Dendritic cell treated with granulocyte-macrophage colony-stimulating factor and Interleukin-4, amounts not matched to agents 40 ng/mL and 50 ng/mL, for 4 days (primary cell): ENCODE results near the gene PIGQ.

Experiments used
- H3K27ac Mint-ChIP-seq: one replicate; pipeline ENCODE4 v1.8.0; 2022; ENCODE audit warnings: mild to moderate bottlenecking, mixed read lengths
- H3K27me3 Mint-ChIP-seq: one replicate; pipeline ENCODE4 v1.8.0; 2022; ENCODE audit warnings: mild to moderate bottlenecking, mixed read lengths
- H3K36me3 Mint-ChIP-seq: one replicate; pipeline ENCODE4 v1.8.0; 2022; ENCODE audit warnings: low read depth, mixed read lengths
- H3K4me1 Mint-ChIP-seq: one replicate; pipeline ENCODE4 v1.8.0; 2022; ENCODE audit warnings: low read depth, mixed read lengths
- H3K4me3 Mint-ChIP-seq: one replicate; pipeline ENCODE4 v1.8.0; 2022; ENCODE audit warnings: mild to moderate bottlenecking, moderate library complexity, mixed read lengths
- H3K9me3 Mint-ChIP-seq: one replicate; pipeline ENCODE4 v1.8.0; 2022; ENCODE audit warnings: mixed read lengths
- intact Hi-C: fragments of 100-400 bp; cut with micrococcal nuclease; formaldehyde crosslinking; loops from one replicate; pipeline ENCODE4 v1.15.0; 2022

PIGQ gene

GRCh38 chr16:620700-621525 is 51.1 kb downstream of the PIGQ start:
- H3K4me3 Mint-ChIP-seq: no peak overlapping the region
- intact Hi-C loops: no loop called here

GRCh38 chr16:621526-622105 is 51.8 kb downstream of the PIGQ start:
- no peaks in the 10 kb centered on the region for H3K27me3 Mint-ChIP-seq
- H3K9me3 Mint-ChIP-seq: no peaks in the 10 kb centered on the region
- no peak overlapping the region for H3K27ac Mint-ChIP-seq
- intact Hi-C loops: no loop called here
- H3K36me3 Mint-ChIP-seq: peaks cover 56% of the 10 kb centered on the region
- H3K4me3 Mint-ChIP-seq: no peak overlapping the region
- peaks cover 5% of the 10 kb centered on the region for H3K4me1 Mint-ChIP-seq

More at GRCh38 chr16:620700-621525, 51.1 kb downstream of the PIGQ start:
- Mint-ChIP-seq H3K27ac (no peak overlapping the region), H3K9me3 (no peaks in the 10 kb centered on the region), H3K4me1 (peaks cover 5% of the 10 kb centered on the region), H3K36me3 (peaks cover 49% of the 10 kb centered on the region), H3K27me3 (no peaks in the 10 kb centered on the region)

- Mint-ChIP-seq H3K4me3 (no peak overlapping the region), H3K4me1 (peaks cover 5% of the 10 kb centered on the region), H3K27ac (no peak overlapping the region), H3K9me3 (no peaks in the 10 kb centered on the region), H3K27me3 (no peaks in the 10 kb centered on the region), H3K36me3 (peaks cover 66% of the 10 kb centered on the region)
- intact Hi-C loops: no loop called here
Measured at GRCh38 chr16:622920-623280, 53.1 kb downstream of the PIGQ start.

- peaks cover 66% of the 10 kb centered on the region for H3K36me3 Mint-ChIP-seq
- intact Hi-C loops: no loop called here
- H3K27me3 Mint-ChIP-seq: no peaks in the 10 kb centered on the region
- H3K27ac Mint-ChIP-seq: no peak overlapping the region
- peaks cover 5% of the 10 kb centered on the region for H3K4me1 Mint-ChIP-seq
- no peak overlapping the region for H3K4me3 Mint-ChIP-seq
- no peaks in the 10 kb centered on the region for H3K9me3 Mint-ChIP-seq
Measured at GRCh38 chr16:624526-625070, 54.8 kb downstream of the PIGQ start.

GRCh38 chr16:625117-625976 is 55.6 kb downstream of the PIGQ start:
- Mint-ChIP-seq H3K4me3 (no peak overlapping the region), H3K36me3 (peaks cover 61% of the 10 kb centered on the region), H3K4me1 (peaks cover 5% of the 10 kb centered on the region), H3K9me3 (no peaks in the 10 kb centered on the region), H3K27ac (no peak overlapping the region), H3K27me3 (no peaks in the 10 kb centered on the region)
- intact Hi-C loops: no loop called here

- H3K4me1 Mint-ChIP-seq: peaks cover 6% of the 10 kb centered on the region
- H3K4me3 Mint-ChIP-seq: no peak overlapping the region
- intact Hi-C loops: no loop called here
- H3K27ac Mint-ChIP-seq: no peak overlapping the region
- peaks cover 54% of the 10 kb centered on the region for H3K36me3 Mint-ChIP-seq
- H3K27me3 Mint-ChIP-seq: peaks cover under 1% of the 10 kb centered on the region
- H3K9me3 Mint-ChIP-seq: no peaks in the 10 kb centered on the region
Measured at GRCh38 chr16:625977-626765, 56.4 kb downstream of the PIGQ start.

GRCh38 chr16:626787-627453 is 57.2 kb downstream of the PIGQ start:
- no peaks in the 10 kb centered on the region for H3K9me3 Mint-ChIP-seq
- peaks cover 4% of the 10 kb centered on the region for H3K4me1 Mint-ChIP-seq
- no peak overlapping the region for H3K4me3 Mint-ChIP-seq
- peaks cover 48% of the 10 kb centered on the region for H3K36me3 Mint-ChIP-seq
- no peak overlapping the region for H3K27ac Mint-ChIP-seq
- intact Hi-C loops: no loop called here
- peaks cover 8% of the 10 kb centered on the region for H3K27me3 Mint-ChIP-seq

GRCh38 chr16:627454-628239 is 57.9 kb downstream of the PIGQ start:
- Mint-ChIP-seq H3K4me1 (peaks cover 4% of the 10 kb centered on the region), H3K27me3 (peaks cover 8% of the 10 kb centered on the region), H3K36me3 (peaks cover 49% of the 10 kb centered on the region), H3K27ac (no peak overlapping the region), H3K4me3 (no peak overlapping the region), H3K9me3 (no peaks in the 10 kb centered on the region)
- intact Hi-C loops: no loop called here

GRCh38 chr16:628321-629061 is 58.7 kb downstream of the PIGQ start:
- intact Hi-C loops: no loop called here
- H3K4me3 Mint-ChIP-seq: no peak overlapping the region
- peaks cover 57% of the 10 kb centered on the region for H3K36me3 Mint-ChIP-seq
- peaks cover 8% of the 10 kb centered on the region for H3K27me3 Mint-ChIP-seq
- peaks cover 4% of the 10 kb centered on the region for H3K4me1 Mint-ChIP-seq
- no peaks in the 10 kb centered on the region for H3K9me3 Mint-ChIP-seq
- H3K27ac Mint-ChIP-seq: no peak overlapping the region

- H3K27me3 Mint-ChIP-seq: peaks cover 8% of the 10 kb centered on the region
- H3K4me1 Mint-ChIP-seq: peaks cover 6% of the 10 kb centered on the region
- no peak overlapping the region for H3K4me3 Mint-ChIP-seq
- no peak overlapping the region for H3K27ac Mint-ChIP-seq
- peaks cover 66% of the 10 kb centered on the region for H3K36me3 Mint-ChIP-seq
- intact Hi-C loops: no loop called here
- H3K9me3 Mint-ChIP-seq: no peaks in the 10 kb centered on the region
Measured at GRCh38 chr16:629185-629832, 59.5 kb downstream of the PIGQ start.

- H3K9me3 Mint-ChIP-seq: no peaks in the 10 kb centered on the region
- peaks cover 8% of the 10 kb centered on the region for H3K27me3 Mint-ChIP-seq
- intact Hi-C loops: no loop called here
- peaks cover 71% of the 10 kb centered on the region for H3K36me3 Mint-ChIP-seq
- H3K4me1 Mint-ChIP-seq: peaks cover 11% of the 10 kb centered on the region
- no peak overlapping the region for H3K4me3 Mint-ChIP-seq
- peak overlapping the region; percentile 12 for H3K27ac Mint-ChIP-seq
Measured at GRCh38 chr16:629833-630248, 60.1 kb downstream of the PIGQ start.
